Measurements from ENCODE around the gene TTLL10.

The TTLL10 gene

GRCh38 chr1:1134300-1134970 is 39.2 kb upstream of the TTLL10 start:
- DNase-seq (ENCODE audit: low read depth, low spot score): no peak
- H3K4me3 ChIP-seq (ENCODE audit: low read depth, low read length): no peak overlapping the region
- TF ChIP-seq, protein P1, sequence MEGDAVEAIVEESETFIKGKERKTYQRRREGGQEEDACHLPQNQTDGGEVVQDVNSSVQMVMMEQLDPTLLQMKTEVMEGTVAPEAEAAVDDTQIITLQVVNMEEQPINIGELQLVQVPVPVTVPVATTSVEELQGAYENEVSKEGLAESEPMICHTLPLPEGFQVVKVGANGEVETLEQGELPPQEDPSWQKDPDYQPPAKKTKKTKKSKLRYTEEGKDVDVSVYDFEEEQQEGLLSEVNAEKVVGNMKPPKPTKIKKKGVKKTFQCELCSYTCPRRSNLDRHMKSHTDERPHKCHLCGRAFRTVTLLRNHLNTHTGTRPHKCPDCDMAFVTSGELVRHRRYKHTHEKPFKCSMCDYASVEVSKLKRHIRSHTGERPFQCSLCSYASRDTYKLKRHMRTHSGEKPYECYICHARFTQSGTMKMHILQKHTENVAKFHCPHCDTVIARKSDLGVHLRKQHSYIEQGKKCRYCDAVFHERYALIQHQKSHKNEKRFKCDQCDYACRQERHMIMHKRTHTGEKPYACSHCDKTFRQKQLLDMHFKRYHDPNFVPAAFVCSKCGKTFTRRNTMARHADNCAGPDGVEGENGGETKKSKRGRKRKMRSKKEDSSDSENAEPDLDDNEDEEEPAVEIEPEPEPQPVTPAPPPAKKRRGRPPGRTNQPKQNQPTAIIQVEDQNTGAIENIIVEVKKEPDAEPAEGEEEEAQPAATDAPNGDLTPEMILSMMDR (IDR thresholded peaks at IDR 0.05; ENCODE audit: low read depth, low read length): no peak
- in situ Hi-C loops (cut with HindIII; ENCODE audit: low sequenced_read_pairs): no loop called here

GRCh38 chr1:1135339-1136136 is 38.1 kb upstream of the TTLL10 start:
- no peak for DNase-seq (ENCODE audit: low read depth, low spot score)
- in situ Hi-C loops (cut with HindIII; ENCODE audit: low sequenced_read_pairs): no loop called here
- TF ChIP-seq, protein P1 (IDR thresholded peaks at IDR 0.05; ENCODE audit: low read depth, low read length): no peak
- no peak overlapping the region for H3K4me3 ChIP-seq (ENCODE audit: low read depth, low read length)

GRCh38 chr1:1136547-1137230 is 37.0 kb upstream of the TTLL10 start:
- no peak overlapping the region for H3K4me3 ChIP-seq (ENCODE audit: low read depth, low read length)
- DNase-seq (ENCODE audit: low read depth, low spot score): no peak
- TF ChIP-seq, protein P1 (IDR thresholded peaks at IDR 0.05; ENCODE audit: low read depth, low read length): no peak
- in situ Hi-C loops (cut with HindIII; ENCODE audit: low sequenced_read_pairs): no loop called here

DNA sequence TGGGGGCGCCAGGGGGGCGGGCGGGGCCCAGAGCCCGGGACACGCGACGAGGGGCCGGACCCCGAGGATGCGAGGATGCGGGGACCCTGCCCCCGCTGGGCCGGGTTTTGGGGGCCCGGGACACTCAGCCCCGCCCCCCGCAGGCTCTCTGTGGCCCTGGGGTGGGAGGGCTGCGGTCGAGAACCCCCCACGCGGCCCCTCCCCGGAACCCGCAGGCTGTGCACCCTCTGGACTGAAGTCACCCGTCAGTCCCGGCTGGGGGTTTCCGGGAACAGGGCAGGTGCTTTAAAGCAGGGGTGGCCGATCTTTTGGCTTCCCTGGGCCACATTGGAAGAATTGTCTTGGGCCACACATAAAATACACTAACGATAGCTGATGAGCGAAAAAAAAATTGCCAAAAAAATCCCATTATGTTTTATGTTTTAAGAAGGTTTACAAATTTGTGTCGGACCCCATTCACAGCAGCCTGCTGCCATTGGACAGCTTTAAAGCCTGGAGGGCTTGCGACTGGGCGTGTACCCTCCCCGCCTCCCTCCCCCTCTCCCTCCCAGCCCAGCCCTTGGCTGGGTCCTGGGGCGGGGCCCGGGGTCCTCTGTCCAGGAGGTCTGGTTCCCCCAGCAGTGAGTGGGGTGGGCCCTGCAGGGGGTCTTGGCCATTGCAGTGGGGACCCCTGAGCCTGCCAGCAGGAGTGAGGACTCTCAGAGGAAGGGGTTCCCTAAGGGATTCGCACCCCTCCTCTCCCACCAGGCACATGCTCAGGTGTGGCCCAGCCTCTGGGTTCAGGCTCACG is 36.2 kb upstream of the TTLL10 start:
- DNase-seq (ENCODE audit: low read depth, low spot score): no peak
- H3K4me3 ChIP-seq (ENCODE audit: low read depth, low read length): no peak overlapping the region
- TF ChIP-seq, protein P1 (IDR thresholded peaks at IDR 0.05; ENCODE audit: low read depth, low read length): no peak
- in situ Hi-C loops (cut with HindIII; ENCODE audit: low sequenced_read_pairs): no loop called here

DNA sequence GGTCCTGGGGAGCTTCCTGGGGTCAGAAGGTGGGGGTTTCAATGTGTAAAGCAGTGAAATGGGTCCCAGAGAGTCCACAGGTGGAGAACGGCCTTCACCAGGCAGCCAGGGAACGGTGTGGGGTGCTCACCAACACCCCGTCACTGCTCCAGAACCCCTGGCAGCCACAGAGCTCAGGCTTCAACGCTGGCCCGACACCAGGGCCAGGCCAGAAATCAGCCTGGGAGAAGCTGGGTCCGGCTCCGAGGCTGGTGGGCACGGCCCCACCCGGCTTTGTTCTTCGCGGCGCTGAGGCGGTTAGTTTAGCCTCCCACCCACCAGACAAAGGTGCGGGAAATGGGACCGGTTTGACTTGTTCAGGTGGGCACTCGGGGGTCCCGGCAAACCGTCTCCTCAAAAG is 33.0 kb upstream of the TTLL10 start:
- no peak overlapping the region for H3K4me3 ChIP-seq (ENCODE audit: low read depth, low read length)
- TF ChIP-seq, protein P1 (IDR thresholded peaks at IDR 0.05; ENCODE audit: low read depth, low read length): no peak
- DNase-seq (ENCODE audit: low read depth, low spot score): no peak
- in situ Hi-C loops (cut with HindIII; ENCODE audit: low sequenced_read_pairs): no loop called here
